Measurements from ENCODE around the gene SNORC.

Gene SNORC

DNA sequence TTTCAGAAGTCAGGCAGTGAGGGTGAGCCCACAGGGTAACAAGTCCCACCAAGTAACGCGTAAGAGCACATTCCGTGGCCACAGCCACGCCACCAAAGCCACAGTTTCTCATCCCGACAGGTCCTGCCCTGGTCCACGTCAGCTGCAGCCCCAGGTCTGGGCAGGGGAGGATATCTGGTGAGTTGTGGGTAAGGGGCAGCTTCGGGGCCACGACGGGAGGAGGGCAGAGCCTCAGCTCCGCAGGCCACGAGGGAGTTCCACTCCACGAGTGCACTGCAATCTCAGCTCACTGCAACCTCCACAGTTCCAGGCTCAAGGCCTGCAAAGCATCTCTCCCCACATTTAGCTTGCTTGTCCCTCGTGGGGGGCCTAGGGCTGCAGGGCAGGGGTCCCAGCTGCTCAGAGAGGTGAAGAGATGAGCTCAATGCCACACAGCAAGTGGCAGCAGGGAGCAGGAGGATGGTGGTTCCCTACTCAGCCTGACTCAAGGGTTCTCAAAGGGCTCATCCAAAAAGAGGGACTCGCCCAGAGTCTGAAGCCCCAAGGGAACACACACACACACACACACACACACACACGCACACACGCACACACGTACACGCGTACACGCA is 12.5 kb downstream of the SNORC start:
- DNase-seq (ENCODE audit: low read depth in 3 of 3): no peak

DNA sequence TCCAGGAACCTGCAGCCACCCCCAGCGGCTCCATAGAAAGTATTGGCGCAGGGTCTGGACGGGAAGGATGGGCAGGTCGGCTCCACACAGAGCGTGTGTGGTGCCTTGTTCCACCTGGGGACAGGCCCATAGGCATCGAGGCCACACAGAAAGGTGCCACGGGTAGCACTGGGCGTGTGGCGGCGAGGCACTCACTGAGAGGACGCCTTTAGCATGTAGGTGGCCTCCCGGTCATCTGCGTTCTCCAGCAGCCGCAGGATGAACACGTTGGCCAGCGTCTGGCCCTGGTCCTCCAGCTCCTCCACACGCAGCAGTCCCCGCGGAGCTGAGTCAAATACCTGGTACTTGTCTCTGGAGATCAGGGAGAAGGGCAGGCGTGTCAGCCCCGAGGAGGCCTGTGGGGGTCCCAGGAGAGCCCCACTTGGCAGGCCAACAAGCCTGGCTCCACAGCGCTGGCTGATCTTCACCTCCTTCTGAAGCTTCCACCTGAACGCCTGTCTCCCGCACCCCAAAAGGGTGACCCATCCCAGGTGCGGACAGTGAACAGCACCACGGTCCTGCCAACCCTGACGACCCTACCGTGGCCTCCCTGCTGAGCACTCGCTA is 13.2 kb downstream of the SNORC start:
- no peak for DNase-seq (ENCODE audit: low read depth in 3 of 3)

DNA sequence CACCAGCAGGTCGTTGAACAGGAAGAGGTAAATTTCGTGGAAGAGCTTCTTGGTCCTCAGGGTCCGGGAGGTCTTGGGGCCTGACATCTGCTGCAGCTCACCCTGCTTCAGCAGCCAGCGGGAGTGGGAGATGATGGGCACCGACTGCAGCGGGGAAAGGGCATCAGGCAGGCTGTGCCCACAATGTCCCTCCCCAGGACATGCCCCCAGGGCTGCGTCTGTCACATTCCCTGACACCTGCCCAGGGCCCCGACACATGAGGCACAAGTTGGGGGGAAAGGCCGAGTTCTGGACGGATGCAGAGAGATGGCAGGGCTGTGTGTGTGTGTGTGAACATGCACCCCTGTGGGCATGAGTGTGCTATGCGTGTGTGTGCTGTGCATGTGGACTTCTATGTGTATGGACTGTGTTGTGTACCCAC is 13.9 kb downstream of the SNORC start:
- DNase-seq (ENCODE audit: low read depth in 3 of 3): no peak

DNA sequence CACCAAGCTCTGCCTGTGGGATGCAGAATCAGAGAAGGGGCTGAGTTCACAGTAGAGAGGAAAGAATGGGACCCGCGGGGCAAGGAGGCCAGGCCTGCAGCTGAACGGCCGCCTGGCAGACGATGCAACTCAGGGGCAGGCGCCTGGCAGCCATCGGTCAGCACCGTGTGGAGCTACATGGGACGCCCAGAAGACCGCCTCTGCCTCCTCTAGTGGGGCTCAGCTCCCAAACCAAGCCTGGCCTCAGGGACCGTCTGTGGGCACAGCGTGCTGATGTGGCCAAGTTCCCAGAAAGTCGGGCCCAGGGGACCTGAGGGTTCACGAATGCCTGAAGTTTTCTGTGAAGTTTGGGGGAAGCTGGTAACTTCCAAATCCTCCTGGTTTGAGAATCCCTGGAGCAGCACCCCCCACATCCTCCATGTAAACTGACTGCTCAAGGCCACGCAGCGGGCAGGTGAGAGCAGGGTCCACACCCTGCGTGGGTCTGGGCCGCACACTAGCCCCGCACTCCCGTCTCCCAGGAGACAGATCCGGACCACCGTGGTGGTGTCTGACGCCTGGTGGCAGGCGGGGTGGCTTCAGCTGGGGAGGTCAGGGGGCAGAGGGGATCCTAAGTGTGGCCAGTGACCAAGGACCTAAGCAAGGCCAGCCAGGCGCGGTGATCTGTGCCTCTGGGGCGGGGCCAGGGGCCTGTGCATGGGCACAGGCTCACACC is 14.6 kb downstream of the SNORC start:
- DNase-seq (ENCODE audit: low read depth in 3 of 3): no peak

DNA sequence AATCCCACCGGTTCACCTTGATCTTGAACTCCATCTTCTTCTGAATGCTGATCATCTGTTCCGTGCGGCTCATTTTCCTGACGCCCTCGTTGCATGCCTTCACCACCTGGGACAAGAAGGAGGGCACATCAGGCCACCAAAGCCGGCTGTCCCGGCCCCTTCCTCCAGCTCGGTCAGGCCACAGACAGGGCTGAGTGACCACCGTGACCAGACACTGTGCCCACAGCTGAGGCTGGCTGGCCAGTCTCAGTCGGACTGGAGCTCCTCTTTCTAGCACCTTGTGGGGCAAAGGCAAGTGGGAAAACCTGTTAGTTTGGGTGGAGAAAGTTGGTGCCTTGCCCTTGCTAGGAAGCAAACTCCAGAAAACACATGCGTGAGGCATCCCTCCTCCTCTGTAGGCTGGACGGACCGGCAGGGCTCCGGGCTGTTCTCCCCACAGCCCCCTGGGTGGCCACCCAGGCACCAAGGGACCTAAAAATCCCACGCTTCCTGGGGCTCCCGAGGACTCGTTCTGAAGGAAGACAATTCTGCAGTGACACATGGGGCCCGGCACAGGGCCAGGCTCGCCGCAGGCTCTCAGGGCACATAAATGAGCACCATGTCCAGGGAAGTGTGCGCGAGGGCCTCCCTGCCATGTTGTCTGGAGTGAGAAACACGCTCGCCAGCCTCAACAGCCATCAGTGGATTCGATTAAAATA is 15.3 kb downstream of the SNORC start:
- DNase-seq (ENCODE audit: low read depth in 3 of 3): no peak

DNA sequence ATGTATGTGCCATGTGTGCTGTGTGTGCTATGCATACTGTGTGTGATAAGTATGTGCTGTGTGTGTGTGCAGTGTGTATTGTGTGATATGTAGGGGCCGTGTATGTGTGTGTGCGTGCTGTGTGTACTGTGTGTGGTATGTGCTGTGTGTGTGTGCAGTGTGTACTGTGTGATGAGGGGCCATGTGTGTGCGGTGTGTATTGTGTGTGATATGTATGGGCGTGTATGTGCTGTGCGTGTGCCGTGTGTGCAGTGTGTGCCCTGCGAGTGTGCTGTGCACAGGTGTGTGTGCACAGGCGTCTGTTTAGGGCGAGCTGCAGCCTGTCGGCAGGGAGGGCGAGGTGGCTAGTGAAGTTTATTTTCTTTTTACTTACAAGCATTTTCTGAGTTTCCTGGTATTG is 16.1 kb downstream of the SNORC start:
- DNase-seq (ENCODE audit: low read depth in 3 of 3): no peak

DNA sequence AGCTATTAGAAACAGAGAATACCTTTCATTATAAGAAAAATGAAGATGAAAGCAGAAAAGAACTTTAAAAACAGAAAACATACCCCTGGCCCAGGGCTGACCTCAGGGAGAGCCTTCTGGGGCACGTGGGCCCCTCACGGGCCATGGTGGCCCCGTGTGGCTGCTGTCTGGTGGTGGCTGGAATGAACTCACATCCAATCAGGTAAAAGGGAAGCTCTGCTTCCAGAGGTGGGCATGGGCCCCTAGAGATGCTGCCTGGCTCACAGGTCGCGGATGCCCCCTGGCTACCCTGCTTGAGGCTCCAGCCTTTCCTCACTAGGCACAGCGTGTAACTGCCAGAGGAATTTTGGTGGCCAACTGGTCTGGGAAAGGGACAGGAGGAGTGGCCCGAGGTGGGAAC is 16.6 kb downstream of the SNORC start:
- DNase-seq (ENCODE audit: low read depth in 3 of 3): no peak

DNA sequence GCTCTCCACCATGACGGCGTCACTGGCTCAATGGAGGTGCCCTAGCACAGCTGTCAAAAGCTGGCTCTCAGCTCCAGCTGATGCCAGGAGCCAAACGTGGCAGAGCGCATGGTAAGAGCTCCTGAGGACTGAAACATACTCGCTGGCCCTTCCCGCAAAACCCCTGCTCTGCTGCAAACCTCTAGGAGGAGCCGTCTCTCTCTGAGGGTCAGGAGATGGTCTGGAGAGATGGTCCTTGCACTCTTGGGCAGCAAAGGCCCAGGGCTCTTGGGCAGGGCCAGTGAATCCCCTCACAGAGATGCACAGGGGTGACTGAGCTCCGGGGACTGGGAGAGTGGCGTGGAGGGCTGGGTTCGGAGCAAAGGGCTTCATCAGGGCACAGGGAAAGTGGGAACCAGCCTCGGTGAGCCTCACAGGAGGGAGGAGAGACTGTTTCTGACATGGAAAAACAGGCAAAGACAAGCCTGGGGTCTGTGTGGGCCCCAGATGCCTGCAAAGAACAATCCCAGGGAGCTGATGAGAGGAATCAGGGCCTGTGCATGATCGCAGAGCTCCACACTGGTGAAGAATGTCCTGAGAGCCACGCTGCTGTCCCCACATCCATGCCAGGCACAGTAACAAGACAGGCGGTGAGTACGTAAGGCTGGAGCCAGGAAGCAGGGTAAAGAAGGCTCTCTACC is 17.2 kb downstream of the SNORC start:
- DNase-seq (ENCODE audit: low read depth in 3 of 3): no peak

DNA sequence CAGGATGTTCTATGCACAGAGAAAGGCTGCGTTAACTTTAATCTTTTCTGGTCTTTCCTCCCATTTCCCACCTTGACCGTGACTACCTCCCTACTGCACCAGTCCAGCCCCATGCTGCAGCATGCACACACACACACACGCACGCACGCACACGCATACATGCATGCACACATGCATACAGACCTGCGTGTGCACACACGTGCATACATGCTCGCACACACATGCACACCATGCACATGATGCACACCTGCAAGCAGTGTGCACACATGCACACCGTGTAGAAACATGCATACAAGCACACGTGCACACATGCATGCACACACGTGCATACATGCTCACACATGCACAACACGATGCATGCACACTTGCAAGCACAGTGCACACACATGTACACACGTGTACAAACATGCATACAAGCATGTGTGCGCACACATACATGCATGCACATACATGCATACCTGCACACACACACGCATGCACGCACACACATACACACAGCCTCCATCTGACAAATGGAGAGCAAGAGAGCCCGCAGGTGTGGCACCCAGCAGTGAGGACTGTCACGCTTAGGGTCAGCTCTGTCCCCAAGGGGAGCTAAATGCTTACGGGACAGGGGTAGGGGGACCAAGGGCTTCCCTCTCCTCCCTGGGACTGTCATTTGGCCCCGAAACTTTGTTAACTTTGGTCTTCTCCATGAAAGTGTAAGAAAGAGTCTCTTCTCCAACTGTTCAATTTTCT is 18.2 kb downstream of the SNORC start:
- DNase-seq (ENCODE audit: low read depth in 3 of 3): no peak

DNA sequence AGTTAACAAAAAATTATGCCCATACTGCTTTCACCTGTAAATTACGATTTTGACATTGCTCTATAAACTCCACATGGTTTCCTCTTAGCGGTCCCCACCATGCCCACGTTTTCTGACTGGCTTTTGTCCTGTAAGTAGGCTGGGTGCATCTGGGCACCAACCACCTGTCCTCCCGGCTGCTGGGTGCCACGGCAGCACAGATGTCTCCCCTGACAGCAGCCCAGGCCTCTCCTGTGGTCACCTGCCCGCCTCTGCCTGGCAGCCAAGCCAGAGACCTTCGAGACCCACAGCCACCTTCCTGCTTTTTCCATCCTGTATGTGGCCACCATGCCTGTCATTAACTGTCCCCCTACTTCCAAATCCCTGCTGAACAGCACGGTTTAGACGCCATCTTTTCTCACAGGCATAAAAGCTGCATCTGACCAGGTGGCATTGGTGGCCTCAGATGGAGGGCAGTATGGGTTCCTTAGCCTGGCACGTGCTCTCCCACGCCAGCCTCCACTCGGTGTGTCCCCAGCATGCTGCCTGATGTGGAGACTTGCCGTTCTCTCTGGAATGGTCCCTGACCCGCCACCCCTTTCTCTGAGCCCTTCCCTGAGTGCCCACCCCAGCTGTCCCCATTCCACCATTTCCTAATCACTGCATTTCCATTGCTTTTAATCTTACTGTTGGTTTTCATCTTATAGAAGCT is 18.9 kb downstream of the SNORC start:
- DNase-seq (ENCODE audit: low read depth in 3 of 3): no peak

DNA sequence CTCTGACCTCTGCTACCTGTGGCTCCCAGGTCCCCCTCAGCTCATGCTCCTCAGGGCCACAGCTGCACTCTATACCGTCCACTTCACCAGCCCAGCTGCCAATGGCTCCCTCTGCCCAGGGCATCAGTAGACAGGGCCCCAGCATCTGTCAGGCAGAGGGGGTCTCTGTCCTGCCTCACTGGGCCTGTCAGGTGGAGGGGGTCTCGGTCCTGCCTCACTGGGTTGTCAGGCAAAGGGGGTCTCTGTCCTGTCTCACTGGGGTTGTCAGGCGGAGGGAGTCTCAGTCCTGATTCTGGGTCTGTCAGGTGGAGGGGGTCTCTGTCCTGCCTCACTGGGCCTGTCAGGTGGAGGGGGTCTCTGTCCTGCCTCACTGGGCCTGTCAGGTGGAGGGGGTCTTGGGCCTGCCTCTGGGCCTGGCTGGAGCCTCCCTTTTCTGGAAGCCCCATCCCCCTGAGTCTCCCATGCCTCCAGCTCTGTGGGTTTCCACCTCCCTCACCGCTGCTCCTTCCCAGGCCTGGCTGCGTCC is 19.9 kb downstream of the SNORC start:
- no peak for DNase-seq (ENCODE audit: low read depth in 3 of 3)

DNA sequence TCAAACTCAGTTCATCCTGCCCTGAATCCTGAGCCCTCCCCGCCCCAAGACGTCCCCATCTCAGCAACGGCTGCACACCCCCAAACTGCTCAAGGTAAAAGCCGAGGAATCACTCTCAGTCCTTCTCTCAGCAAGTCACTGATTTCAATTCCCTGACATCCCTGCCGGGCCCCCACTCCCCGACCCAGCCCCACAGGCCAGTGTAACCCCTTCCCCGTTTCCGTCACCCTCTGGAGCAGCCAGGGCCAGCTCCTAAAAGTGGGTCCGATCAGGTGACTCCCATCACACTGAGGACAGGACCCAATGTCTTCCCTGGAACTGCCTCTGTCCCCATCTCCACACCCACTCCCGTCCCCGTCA is 20.5 kb downstream of the SNORC start:
- no peak for DNase-seq (ENCODE audit: low read depth in 3 of 3)

DNA sequence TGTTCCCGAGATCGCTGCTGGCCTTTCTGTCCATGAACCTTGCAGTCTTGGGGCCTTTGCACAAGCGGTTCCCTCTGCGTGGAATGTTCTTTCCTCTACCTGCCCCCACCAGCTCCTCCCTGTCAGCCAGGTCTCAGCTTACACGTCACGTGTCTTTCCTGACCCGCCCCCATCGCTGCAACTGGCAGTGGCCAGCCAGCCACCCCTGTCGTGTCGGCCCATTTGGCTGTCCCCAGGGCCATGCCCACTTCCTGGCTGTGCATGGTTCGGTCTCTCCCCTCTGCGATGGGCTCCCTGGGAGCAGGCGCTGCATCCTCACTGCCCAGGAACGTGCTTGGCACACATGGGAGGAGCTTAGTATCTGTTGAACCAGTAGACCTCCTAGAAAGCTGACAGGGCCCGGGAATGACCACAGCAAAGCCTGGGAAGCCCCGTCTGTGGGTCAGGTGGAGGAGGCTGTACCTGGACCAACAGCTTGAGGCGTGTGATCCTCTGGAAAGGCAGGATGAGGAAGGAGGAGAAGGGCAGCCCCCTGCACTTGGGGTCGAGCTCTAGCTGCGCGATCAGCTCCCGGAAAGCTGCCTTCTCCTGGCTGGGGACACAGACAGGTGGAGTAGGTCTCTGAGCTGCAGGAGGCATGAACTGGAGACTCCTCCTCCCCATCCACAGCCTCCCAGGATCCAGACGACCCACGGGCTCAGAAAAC is 21.0 kb downstream of the SNORC start:
- no peak for DNase-seq (ENCODE audit: low read depth in 3 of 3)

DNA sequence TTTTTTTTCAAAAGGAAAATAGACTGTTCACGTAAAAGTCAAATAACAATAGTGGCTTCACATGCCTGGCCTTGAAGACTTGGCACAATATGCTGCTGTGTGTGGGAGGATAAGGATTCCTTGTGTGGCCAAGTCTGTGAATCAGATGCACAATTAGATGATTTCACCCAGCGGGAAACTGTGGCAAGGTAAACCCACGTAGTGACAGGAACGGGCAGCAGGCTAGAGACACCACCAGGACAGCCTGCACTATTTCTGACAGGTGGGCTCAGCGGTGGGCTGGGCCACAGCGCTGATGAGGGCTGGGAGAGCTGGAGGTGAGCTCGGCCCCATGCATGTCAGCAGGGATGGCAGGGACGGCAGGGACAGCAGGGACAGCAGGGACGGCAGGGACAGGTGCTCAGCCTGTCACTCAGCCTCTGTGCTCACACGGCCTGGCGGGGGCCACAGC is 21.6 kb downstream of the SNORC start:
- no peak for DNase-seq (ENCODE audit: low read depth in 3 of 3)

DNA sequence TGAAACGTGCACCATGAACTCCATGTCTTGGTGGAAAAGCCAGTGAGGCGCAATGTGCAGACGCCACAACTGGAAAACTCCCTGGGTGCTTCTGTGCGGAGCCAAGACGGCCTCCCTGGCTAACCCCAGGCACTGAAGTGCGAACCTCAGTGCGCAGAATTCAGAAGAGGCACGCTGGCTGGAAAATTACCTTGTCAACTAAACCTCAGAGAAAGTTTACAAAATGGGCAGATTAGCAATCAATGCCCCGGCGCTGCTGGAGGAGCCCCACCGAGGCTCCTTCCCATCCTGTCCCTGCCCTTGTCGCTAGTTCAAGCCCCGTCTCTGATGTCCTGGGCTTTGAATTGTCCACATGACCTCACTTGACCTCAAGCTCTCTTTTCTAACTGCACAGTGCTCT is 22.2 kb downstream of the SNORC start:
- no peak for DNase-seq (ENCODE audit: low read depth in 3 of 3)

DNA sequence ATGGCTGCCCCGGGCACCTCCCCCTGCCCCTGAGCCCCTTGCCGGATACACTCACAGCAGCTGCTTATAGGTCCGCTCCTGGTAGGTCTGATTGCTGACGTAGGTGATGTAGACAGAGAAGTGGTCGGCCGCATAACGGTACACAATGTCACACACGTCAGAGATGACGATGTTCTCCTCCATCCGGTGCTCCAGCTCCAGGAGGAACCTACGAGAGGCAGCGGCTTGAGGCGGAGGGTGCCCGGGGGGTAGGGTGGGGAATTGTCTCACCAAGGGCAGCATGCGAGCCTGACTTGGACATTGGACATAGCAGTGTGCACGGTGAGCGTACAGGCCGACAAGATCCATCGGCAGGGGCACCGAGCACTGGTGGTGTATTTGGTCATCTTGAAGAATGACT is 22.8 kb downstream of the SNORC start:
- no peak for DNase-seq (ENCODE audit: low read depth in 3 of 3)

DNA sequence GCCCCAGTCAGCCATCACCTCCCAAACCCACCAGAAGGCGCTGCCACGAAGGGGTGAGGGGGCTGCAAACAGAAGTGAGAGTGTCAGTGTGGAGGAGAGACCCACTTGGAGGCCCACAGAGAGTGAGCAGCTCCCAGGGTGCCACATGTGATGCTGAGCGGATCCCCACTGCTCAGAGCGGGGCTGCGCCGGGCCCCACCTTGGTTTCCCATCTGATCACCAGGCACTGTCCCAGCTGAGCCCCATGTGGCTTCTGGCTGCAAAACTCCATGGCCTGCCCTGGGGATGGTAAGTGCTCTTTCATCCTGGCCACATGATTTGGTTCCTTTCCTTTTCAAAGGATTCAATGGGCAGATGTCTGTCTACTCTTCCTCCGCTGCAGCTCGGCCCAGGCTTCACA is 23.8 kb downstream of the SNORC start:
- DNase-seq (ENCODE audit: low read depth in 3 of 3): no peak

DNA sequence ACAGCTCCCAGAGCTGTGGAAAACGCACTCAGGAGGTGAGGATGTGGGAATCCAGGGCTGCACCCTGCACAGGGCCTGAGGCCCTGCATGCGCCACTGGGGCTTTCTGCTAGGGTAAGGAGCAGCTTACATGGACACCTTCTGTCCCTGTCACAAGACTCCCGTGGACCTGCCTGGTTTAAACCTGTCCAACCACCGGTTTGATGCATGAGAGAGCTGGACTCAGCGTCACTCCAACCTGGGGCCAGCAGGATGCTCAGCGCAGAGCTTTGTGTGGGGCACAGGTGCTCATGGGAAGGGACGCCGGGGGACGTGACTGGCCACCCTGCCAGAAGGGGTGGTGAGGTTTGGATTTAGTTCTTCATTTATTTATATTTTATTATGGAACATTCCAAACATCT is 24.2 kb downstream of the SNORC start:
- DNase-seq (ENCODE audit: low read depth in 3 of 3): no peak

DNA sequence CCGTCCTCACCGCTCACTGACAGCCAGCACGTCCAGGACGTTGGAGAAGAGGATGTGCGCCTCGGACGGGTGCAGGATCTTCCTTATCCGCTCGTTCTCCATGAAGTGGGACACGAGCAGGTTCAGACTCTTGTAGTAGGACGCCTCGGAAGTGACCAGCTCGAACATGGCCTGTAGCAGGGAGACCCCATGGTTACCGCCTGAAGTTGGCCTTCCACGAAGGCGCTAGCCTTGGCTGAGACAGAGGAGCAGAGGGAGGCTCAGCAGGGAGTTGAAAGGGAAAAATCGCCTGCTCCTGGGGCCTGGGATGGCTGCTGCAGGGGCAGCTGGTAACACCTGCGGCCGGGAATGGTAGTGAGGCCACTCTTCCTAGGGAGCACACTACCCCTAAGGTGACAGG is 24.7 kb downstream of the SNORC start:
- no peak for DNase-seq (ENCODE audit: low read depth in 3 of 3)

DNA sequence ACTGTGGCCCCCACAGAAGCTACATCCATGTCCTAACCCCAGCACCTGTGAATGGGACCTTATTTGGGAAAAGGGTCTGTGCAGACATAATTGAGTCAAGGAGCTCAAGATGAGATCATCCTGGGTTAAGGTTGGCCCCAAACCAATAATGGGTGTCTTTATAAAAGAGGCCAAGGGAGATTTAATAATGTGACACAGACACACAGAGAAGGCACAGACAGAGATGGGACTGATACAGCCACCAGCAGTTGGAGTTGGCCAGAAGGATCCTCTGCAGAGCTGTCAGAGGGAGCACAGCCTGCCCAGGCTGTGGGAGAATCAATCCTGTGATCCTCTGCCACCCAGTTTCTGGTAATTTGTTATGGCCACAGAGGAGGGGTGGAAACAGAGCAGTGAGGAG is 26.0 kb downstream of the SNORC start:
- DNase-seq (ENCODE audit: low read depth in 3 of 3): no peak

Data from stimulated activated CD4-positive, alpha-beta T cell treated with anti-CD3 and anti-CD28 coated beads, TNF-alpha, amount 100 ng/mL, for 24 hours (primary cell).